ENCODE results near the gene MACIR. TPM values are rescaled to one million over a fixed set of nuclear protein-coding genes. Genes with fewer than 3 reads are reported as not detected.
"Not testable (repeated sequence)": the region's sequence is repeated elsewhere in the genome, so short reads cannot be mapped to it uniquely, and the experiment has no call there.

MACIR gene, protein sequence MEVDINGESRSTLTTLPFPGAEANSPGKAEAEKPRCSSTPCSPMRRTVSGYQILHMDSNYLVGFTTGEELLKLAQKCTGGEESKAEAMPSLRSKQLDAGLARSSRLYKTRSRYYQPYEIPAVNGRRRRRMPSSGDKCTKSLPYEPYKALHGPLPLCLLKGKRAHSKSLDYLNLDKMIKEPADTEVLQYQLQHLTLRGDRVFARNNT
- total RNA-seq, result 6.4 TPM

DNA sequence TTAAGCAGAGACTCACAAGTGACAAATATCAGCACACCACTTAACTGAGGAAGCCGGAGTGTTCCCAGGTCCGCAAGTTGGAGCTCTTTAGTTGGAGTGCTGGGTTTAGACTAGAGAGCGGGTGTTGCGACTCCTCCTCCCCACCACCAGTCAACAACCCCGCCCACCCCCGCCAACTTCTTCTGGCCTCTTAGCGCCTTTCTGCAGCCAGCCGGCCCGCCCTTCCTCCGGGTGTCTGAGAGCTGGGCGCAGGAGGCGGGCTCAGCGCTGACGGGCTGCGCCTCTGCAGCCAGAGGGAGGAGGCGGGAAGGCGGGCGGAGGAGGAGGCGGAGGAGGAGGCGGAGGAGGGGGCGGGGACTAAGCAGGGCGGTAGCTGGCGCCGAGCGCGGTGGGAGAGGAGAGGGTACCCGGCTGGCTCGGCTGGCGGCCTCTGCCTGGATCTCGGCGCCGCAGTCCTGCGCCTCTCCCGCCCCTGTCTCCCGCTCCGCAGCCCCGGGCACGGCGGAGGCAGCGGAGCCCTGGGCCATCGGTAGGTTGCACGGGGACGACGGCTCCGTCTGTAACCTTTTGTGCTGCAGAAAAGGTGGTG lies at the start of gene MACIR:
MACIR (plus strand) TSS at position 396 of the 589 bp plus-strand sequence. CDS start 17,157 bp downstream, outside the sequence.
- DNase-seq, result peak; percentile 96

DNA sequence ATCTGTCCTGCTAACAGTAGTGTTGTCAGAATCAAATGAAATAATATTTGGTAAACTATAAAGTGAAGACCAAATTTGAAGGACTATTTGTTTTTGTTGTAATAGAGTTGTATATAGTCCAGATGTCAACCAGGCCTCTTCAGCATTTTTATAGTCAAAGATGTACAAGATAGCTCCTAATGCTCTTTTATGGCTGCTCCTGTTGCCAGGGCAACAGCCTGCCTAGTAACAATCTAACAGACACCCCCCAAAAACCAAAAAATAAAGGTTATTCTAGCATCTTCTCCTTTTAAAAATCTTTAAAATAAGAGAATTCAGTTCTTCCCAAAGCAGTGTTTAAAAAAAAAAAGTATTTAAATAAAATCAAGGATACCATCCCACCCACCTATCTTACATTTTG lies 49.5 kb upstream of the MACIR start:
- no peak for DNase-seq

DNA sequence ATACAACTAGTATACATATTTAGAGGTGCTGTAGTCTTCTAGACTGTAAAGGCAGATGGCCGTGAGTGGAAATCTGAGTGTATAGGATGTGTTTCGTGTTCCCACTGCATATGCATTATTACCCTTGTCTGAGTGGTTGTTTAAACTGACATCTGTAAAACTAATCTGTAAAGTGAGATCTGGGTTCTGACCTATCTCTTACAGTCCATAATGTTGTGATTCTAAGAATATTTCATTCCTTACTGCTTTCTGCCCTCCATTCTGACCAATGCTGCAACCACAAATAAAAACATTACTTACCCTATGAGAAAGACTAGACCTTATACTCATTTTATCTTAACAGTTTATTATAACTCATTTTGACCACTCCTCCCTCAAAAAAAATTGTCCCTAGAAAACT lies 47.6 kb upstream of the MACIR start:
- DNase-seq, result no peak

DNA sequence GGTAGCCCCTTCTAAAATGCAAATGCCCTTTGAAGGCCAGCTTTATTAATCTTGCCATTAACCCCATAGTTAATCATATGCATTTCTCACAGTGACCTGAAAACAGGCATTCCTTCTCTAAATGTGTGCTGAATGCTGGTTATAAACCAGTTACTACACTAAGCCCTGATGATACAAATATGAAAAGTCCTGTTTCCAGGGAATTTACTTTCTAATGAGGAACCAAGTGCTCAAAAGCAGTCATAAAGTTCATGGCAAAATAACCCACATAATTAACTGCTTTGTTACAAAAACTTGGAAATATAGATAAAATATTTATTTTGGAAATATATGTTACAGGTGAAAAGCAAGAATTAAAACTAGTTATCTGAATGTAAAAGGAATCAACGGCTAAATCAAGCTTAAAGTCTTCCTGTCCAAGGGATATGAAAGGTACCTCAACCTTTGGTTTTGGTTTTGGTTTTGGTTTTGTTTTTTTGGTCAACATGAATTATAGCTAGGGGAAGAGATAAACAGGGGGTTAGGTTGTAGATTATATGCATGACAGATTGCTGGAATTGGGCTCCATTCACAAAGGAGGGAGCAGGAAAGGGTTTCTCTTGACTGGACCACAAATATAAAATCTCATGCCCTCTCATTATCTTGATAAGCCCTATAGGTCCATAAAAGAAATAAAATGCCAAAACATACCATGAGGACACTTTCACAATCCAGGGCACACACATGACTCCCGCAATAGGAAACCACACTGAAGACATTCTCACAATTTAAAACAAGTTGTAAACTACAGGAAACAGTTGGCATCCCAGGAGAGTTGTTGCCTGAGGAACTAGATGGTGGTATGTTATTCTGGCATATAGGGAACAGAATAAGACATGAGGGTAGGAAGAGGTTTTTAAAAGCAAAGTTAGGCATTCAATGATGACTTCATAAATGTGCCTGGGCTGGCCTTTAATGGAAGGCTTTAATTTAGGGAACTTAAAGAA lies 46.7 kb upstream of the MACIR start:
- DNase-seq, result no peak

DNA sequence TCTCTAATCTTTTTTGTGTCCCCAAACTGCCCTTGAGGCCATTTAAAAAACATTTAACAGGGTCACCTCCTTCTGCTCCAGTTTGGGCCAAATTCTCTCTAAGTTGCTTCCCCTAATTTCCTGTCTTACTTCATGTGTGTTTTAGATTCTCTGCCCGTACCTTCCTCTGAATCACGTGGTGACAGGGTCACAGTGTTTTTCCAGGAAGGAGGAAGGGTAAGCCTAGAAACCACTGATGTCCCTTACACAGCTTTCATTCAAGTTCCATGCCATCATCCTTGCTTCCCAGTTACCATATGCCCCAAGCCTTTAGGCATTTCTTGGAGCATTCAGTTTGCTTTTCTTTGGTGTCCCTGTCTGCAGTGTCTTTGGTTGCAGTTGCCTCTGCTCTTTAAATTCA lies 42.4 kb upstream of the MACIR start:
- no peak for DNase-seq

DNA sequence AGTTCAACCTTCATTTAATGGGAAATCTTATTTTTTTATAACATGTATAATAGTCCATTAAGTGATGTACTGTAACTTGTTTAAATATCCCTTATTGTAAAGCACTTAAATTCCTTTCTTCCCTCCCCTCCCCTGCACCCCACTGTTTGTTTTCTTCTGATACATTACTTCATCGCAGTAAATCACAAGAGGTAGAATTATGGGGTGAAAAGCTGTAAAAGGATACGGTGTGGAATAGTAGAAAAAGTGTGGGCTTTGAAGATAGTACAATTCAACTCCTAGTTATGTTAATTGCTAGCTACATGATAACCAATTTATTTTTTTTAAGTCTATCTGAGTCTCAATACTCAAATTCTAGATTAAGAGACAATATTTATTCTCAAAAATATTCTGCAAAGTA lies 41.9 kb upstream of the MACIR start:
- no peak for DNase-seq

DNA sequence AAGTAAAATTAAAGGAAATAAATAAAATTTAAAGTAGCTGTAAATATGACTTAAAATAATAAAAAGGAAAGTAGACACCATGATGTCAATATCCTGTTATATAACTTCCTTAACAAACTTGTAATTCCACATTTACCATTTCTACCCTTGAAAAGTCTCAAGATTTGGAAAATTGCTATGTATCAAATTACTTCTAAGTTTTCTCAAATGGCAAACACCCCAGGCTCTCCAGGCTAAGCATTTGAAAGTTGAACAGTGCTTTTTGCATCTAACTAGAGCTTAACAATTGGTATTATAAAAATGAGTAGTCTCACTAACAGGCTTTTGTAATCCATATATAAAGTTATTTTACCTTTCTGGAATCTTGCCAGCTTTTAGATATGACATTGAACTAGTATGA lies 41.5 kb upstream of the MACIR start:
- no peak for DNase-seq

DNA sequence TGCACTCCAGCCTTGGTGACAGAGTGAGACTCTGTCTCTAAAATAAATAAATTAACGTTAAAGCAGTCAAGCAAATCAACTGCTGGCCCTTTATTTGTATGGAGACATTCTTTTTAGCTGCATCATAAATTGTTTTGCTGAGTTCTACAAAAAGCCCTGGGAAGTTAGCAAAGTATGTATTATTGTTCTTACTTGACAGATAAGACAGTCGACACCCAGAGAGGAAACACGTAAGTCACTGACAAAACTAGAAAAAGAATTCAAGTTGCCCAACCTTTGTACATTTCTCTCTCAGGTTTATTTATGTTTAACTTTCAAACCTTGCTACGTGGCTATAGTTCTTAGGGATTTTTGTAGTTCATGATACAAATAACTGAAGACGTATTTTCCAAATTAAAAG lies 40.4 kb upstream of the MACIR start:
- DNase-seq, result no peak

DNA sequence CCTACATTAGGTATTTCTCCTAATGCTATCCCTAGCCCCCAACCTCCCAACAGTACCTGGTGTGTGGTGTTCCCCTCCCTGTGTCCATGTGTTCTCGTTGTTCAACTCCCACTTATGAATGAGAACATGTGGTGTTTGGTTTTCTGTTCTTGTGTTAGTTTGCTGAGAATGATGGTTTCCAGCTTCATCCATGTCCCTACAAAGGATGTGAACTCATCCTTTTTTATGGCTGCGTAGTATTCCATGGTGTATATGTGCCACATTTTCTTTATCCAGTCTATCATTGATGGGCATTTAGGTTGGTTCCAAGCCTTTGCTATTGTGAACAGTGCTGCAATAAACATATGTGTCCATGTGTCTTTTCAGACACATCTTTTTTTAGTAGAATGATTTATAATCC lies 39.5 kb upstream of the MACIR start:
- DNase-seq, result not testable (repeated sequence)

DNA sequence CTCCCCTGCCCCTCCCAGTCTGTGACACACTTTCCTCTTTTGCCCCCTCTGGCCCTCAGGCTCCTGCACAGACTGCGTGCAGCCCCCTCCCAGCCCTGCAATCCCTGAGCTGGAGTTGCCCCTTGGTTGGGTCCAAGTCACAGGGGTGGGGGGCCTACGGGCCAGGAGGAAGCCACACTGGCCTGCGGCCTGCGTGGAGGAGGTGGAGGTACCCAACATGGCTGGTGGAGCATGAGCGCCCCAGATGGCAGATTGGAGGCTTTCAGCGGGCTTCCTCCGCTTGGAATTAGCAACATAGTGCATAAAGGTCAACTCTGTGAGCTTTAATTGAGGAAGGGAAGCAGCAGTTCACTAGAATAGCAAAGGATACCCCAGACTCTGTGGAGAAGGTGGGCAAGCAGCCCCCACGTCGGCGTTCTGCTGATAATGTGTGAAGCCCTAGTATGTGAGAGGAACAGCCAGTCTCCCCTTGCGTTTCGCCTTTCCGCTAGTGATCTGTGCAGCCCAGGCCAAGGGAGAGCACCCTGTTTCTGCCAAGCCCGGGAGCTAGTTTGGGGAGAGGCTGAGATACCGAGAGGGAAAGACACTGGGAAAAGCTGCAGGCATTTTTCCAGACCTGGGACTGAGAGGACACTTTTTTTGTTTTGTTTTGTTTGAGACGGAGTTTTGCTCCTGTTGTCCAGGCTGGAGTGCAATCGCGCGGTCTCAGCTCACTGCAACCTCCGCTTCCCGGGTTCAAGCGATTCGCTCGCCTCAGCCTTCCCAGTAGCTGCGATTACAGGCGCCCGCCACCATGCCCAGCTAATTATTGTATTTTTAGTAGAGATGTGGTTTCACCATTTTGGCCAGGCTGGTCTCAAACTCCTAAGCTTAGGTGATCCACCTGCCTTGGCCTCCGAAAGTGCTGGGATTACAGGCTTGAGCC lies 35.3 kb upstream of the MACIR start:
- DNase-seq, result no peak

DNA sequence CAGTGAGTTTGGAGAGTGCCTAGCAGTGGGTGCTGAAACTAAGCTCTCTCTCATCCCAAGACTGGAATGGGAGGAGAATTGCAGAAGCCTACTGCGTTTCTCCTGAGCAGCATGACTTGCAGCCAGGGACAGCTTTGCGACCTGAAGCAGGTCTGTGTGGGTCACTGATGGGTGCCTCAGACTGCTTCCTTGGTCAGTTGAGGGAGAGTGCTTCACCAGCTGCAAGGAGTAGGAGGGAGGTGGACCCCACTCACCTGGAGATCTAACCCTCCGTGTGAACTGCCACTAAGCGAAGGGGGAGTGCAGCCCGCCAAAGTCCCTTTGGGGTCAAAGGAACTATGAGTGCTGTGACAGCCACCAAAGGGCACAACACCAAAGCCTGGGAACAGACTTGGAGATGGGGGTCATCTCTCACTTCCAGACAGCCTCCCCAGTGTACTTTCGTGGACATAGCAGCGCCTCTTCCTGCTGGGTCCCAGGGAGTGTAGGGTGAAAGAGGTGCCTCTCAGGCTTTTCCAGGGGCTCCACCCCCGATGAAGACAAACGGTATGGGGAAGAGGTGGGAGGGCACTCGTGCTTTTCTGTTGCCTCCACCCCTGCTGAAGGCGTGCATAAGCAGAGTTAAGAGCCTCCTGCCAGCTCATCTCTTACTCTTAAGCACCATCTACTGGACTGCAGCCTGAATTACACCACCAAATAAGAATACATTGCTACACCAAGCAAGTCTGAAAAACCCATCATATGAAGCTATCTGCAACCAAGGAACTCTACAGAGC lies 34.3 kb upstream of the MACIR start:
- DNase-seq, result peak; percentile 5

DNA sequence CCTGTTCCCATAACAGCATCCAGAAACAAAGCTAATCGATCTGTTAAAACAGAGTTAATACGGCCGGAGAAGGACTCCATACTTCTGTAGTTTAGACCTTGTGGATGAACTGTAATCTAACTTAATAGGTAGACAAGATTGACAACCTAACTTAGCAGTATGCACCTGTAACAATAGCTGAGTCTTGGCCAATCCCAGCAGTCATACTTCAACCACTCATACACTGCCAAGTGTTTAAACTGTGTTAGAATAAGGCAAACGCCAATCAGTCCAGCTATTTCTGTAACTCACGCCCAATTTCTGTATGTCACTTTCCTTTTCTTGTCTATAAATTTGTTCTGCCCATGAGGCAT lies 33.7 kb upstream of the MACIR start:
- no peak for DNase-seq

DNA sequence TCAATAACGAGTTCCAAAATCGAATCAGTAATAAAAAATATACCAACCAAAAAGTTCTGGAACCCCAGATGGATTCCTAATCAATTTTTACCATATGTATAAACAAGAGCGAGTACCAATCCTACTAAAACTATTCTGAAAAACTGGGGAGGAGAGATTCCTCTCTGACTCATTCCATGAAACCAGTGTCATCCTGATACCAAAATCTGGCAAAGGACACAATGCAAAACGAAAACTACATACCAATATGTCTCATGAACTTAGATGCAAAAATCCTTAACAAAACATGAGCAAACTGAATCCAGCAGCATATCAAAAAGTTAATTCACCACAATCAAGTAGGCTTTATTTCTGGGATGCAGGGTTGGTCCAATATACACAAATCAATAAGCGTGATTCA lies 30.5 kb upstream of the MACIR start:
- no peak for DNase-seq

DNA sequence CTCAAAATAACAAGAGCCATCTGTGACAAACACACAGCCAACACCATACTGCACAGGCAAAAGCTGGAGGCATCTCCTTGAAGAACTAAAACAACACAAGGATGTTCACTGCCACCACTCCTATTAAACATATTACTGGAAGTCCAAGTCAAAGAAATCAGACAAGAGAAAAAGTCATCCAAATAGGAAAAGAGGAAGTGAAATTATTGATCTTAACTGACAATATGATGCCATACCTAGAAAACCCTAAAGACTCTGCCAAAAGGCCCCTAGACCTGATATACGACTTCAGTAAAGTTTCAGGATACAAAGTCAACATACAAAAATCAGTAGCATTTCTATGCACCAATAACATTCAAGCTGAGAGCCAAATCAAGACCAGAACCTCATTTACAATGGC lies 30.0 kb upstream of the MACIR start:
- no peak for DNase-seq

DNA sequence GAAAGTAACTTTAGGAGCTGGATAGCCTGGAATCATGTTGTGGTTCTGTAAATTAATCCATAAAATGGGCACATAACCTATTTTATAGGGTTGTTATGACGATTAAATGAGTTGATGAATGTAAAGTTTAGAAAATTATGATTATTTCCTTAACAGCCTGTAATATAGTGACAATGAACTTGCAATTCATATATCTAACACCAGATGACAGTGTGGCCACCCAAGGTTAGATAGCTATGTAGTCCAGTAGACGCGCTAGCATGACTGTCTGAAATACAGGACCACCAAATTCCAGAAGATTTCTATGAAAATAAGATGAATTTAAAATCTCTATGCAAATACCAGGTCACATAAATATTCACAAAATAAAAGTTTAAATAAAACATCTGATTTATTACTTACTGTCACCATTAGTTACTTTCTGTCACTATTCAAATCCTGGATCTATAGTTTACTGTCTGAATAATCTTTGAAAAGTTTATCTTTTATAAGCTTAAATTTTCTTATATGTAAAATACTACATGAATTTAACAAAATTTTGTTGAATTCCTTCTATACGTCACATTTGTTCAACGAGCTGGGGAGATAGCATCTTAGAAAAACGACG lies 26.1 kb upstream of the MACIR start:
- no peak for DNase-seq

DNA sequence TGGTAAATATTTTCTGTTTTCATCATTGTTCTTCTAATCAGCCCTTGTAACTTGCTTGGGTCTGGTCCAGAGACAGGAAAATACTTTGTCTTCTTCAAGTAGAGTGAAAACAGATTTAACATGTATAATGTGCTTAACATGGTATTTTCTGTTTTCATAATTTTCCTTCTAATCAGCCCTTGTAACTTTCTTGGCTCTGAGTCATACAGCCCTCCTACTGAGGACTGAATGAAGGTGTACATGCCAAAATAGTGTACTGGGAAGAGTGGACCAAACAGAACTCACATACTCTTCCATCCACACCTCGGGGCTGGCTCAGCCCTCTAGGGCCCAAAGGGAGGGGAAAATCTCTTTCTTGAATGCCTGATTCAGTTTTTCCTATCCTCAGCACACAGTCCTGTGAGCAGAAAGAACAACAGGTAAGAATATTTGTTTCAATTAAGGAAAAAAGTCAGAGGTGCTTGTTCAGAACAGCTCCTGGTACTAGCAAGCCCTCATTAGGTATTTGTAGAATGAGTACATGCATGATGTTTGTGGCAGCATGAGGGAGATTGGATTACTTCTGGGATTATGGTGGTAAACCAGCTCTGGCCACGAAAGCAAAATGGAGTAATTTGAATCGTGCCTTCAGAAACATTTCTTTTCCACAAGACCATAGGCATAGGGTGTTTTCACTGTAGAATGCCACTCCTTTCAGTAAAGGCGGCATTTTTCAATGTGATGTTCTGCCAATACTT lies 24.2 kb upstream of the MACIR start:
- DNase-seq, result no peak

DNA sequence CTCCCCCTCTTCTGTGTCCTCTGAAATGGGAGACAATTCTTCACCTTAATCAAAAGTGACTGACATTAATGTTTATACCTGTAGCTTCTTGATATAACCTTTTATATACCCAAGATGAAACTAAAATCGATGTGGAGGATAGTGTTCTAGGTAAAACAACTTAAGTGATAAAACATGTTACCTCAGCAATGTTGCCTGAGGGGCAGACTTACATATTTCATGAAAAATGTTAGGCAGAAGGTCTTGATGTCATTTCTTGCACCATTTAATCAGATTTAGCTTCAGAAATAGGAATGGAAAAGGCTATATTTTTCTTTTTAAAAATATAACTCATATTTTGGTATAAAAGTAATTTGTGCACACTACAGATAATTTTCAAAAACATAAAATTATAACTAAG lies 22.7 kb upstream of the MACIR start:
- DNase-seq, result no peak

DNA sequence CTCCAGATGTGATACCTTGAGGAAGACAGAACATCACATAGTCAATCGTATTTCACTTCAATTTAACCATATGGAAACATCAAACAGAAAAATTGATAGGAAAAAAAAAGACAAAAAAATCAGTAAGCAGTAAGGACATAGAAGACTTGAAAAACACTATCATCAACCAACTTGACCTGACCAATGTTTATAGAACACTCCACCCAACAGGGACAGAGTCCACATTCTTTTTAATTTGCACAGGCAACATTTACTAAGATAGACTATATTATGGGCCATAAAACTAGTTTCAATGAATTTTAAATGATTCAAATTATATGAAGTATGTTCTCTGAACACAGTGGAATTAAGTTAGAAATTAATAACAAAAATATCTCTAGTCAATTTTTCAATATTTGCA lies 20.8 kb upstream of the MACIR start:
- DNase-seq, result no peak

DNA sequence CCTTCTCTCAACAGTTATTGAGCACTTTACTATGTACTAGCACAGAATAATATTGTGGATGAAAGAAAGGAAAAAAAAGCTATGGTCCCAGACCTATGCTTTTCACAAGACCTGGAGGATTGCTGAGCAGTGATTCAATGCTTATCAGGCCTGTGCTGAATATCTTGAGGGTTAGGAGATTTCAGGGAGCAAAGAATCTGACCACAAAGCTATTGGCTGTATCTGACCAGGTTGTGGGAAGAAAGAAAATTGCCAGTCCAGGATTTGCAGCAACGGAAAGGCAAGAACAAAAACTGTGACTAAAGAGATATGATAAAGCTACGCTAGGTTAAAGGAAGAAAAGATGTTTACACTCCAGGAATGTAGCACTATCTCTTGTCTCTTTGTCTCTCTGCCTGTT lies 14.9 kb upstream of the MACIR start:
- DNase-seq, result no peak

DNA sequence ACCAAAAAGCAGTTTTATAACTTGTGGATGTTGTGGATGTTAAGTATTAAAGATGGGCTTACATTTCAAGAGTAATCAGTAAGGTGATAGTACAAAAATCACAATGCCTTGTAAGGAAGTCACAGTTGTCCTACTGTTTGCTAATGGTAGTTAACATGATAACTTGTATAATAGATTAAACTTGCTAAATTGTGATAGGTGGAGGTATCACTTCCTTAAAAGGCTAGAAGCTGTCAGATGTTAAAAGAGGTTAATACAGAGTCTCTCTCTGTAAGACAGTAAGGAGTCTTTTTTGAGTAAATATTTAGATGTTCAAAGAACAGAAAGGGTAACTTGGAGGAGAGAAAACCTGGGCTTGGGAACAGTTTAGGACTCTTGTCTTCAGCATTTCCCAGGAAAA lies 14.2 kb upstream of the MACIR start:
- DNase-seq, result no peak

Data from skin of body (tissue), 2 donors.